HepG2 (cell line): Measurements from ENCODE around the gene MORN1. TPM values are rescaled to one million over a fixed set of nuclear protein-coding genes. Genes with fewer than 3 reads are reported as not detected.

Experiments
- ATAC-seq: fragments of 200-7000 bp; cut with Tn5 transposase; 3 replicates; pipeline ENCODE4 v1.9.1; 2020; ENCODE audit warnings: mild to moderate bottlenecking, moderate library complexity
- BruUV-seq: library from RNA; stranded (reverse); fragments of 400-500 nt; replicated peaks from 2 replicates; lab custom pipeline; 2021; lab: Mats Ljungman, UMichigan
- CTCF ChIA-PET: fragments of 300-600 bp; formaldehyde crosslinking; extraction: SDS; loops from one replicate; lab custom pipeline; 2021; ENCODE audit warnings: low total read pairs, inconsistent platforms, low intra/inter-chr PET ratio; lab: Yijun Ruan, JAX
- POLR2A ChIA-PET: fragments of 350-600 bp; sonication (Branson Sonifier 250); formaldehyde crosslinking; loops from one replicate; lab custom pipeline; 2020; ENCODE audit warnings: antibody characterized with exemption, inconsistent platforms; lab: Yijun Ruan, JAX
- DNase-seq: peaks from one replicate; pipeline ENCODE4 v3.0.0-alpha.2; 2015; ENCODE audit warnings: low spot score
- FAIRE-seq: peaks from 3 replicates; lab custom pipeline; 2011; peaks lifted over from hg19 to GRCh38; lab: Jason Lieb, UNC
- H2AFZ ChIP-seq: one replicate; pipeline ENCODE4 v1.6.1; 2011; ENCODE audit warnings: low read length, inconsistent platforms
- H3K27ac ChIP-seq: fragments of 300-600 bp; 3 replicates; pipeline ENCODE4 v1.8.0; 2011; ENCODE audit warnings: mixed run types, mild to moderate bottlenecking, mixed read lengths, low read length, inconsistent platforms; ENCODE audit not compliant: insufficient read depth; ENCODE audit errors: extremely low read length
- H3K27me3 ChIP-seq, 2 experiments: fragments of 200-600 bp in 1 of 2; 2 replicates in 1 of 2; 3 replicates in 1 of 2; pipeline versions ENCODE4 v1.6.0 to v1.8.0; 2011; ENCODE audit warnings: low read length in 2 of 2, mild to moderate bottlenecking in 2 of 2, moderate library complexity in 2 of 2, inconsistent platforms in 1 of 2; ENCODE audit not compliant: insufficient read depth in 2 of 2, control insufficient read depth in 1 of 2
- H3K36me3 ChIP-seq, 2 experiments: fragments of 200-600 bp in 1 of 2; replicated peaks in 1 of 2; 2 replicates in 1 of 2; 3 replicates in 1 of 2; pipeline versions ENCODE4 v1.5.1 to v1.8.0; 2011; ENCODE audit warnings: low read length in 2 of 2, inconsistent platforms in 1 of 2; ENCODE audit not compliant: insufficient read depth in 2 of 2, control insufficient read depth in 1 of 2
- H3K4me1 ChIP-seq: 2 replicates; pipeline ENCODE4 v1.5.1; 2012; ENCODE audit warnings: low read length, inconsistent platforms; ENCODE audit not compliant: insufficient read depth
- H3K4me2 ChIP-seq: 2 replicates; pipeline ENCODE4 v1.6.0; 2011; ENCODE audit warnings: low read depth, low read length, inconsistent platforms
- H3K4me3 ChIP-seq, 3 experiments: fragments of 200-600 bp in 1 of 3; sonication (generic), shearing (Covaris generic) in 1 of 3; replicated peaks in 1 of 3; 2 replicates each; pipeline ENCODE4 v1.5.1; 2011 to 2016; ENCODE audit warnings: low read length in 3 of 3, inconsistent platforms in 2 of 3, low read depth in 2 of 3, mild to moderate bottlenecking in 2 of 3, control low read depth in 1 of 3, mixed read lengths in 1 of 3; ENCODE audit not compliant: insufficient read depth in 1 of 3
- H3K79me2 ChIP-seq: one replicate; pipeline ENCODE4 v1.6.1; 2011; ENCODE audit warnings: low read length, inconsistent platforms; ENCODE audit not compliant: insufficient read depth
- H3K9ac ChIP-seq: 2 replicates; pipeline ENCODE4 v1.6.0; 2011; ENCODE audit warnings: mild to moderate bottlenecking, low read depth, low read length, inconsistent platforms; ENCODE audit not compliant: insufficient read depth
- H3K9me3 ChIP-seq: 2 replicates; pipeline ENCODE4 v1.5.1; 2012; ENCODE audit warnings: mild to moderate bottlenecking, low read length
- H4K20me1 ChIP-seq: 2 replicates; pipeline ENCODE4 v1.6.0; 2011; ENCODE audit warnings: inconsistent platforms, mild to moderate bottlenecking, low read length, moderate library complexity; ENCODE audit not compliant: insufficient read depth
- KDM5A ChIP-seq: fragments of 200-600 bp; sonication (generic); IDR thresholded peaks from 2 replicates; pipeline ENCODE4 v1.7.0; 2018; ENCODE audit warnings: antibody characterized with exemption, mild to moderate bottlenecking, low read length, borderline replicate concordance
- NFIB ChIP-seq: sonication (generic); formaldehyde crosslinking; IDR thresholded peaks from 2 replicates; pipeline ENCODE4 v1.9.0; 2021; ENCODE audit warnings: missing genetic modification reagents, mild to moderate bottlenecking, borderline replicate concordance
- TSC22D2 ChIP-seq: sonication (generic); formaldehyde crosslinking; IDR thresholded peaks from 2 replicates; pipeline ENCODE4 v1.5.1; 2020; ENCODE audit warnings: missing genetic modification reagents, mild to moderate bottlenecking, borderline replicate concordance
- ZNF292 ChIP-seq: sonication (generic); formaldehyde crosslinking; IDR thresholded peaks from 2 replicates; pipeline ENCODE4 v1.8.1; 2022; ENCODE audit warnings: mild to moderate bottlenecking, low read depth, missing genetic modification reagents, borderline replicate concordance
- ZNF710 ChIP-seq: sonication (generic); formaldehyde crosslinking; IDR thresholded peaks from 2 replicates; pipeline ENCODE4 v1.5.0; 2020; ENCODE audit warnings: mild to moderate bottlenecking, missing genetic modification reagents, borderline replicate concordance
- WGBS: methylation state at CpG from one replicate; pipeline ENCODE4 v1.1.6; 2017; ENCODE audit warnings: low lambda C conversion rate; 5-methylcytosine and 5-hydroxymethylcytosine counted together
- in situ Hi-C: cut with HindIII; loops from 2 replicates; pipeline ENCODE4 v1.10.0; 2017; ENCODE audit warnings: low pct_unique_long_range_greater_than_20kb; ENCODE audit not compliant: extremely low pct_ligation_motif_present
- intact Hi-C: fragments of 100-400 bp; cut with micrococcal nuclease; formaldehyde crosslinking; loops from one replicate; pipeline ENCODE4 v1.10.0; 2022; ENCODE audit not compliant: unreplicated experiment
- polyA plus RNA-seq, 8 experiments: library from polyadenylated mRNA; depleted of rRNA in 3 of 8; stranded (reverse) in 7 of 8; unstranded in 1 of 8; fragments of >200 nt; fragmentation: Illumina TruSeq in 4 of 8; extraction: Trizol in 4 of 8; gene quantifications; 2 replicates each; pipeline versions ENCODE4 v1.2.1 to v1.2.3, GENCODE V29; 2011 to 2016; ENCODE audit warnings: low read depth in 4 of 8, missing spikeins in 1 of 8, mixed read lengths in 1 of 8; ENCODE audit not compliant: insufficient read depth in 1 of 8
- total RNA-seq, 5 experiments: library from RNA; depleted of rRNA; stranded (reverse); fragments of >200 nt; fragmentation: Illumina TruSeq; extraction: Trizol; gene quantifications; 2 replicates each; pipeline ENCODE4 v1.2.3, GENCODE V29; 2016; ENCODE audit warnings: low read depth in 1 of 5

The MORN1 gene
- total and polyA plus RNA-seq, 2 of the 13 experiments (the other 11 are each of a cell fraction or from before 2014, with no cell fraction given), result 3.1 to 6.5 TPM

- ChIA-PET CTCF (no interaction called here), POLR2A (no interaction called here)
- FAIRE-seq (no peak), DNase-seq (no peak), ATAC-seq (no peak)
- no peaks in the 10 kb centered on the region for H3K4me1 ChIP-seq
- H3K36me3 ChIP-seq, result no peaks in the 10 kb centered on the region
- WGBS, result 47% methylated on average over 12 of the region's 28 CpGs
- H3K9ac ChIP-seq, result no peak overlapping the region
- H3K27ac ChIP-seq, result no peak overlapping the region
- H3K79me2 ChIP-seq, result no peaks in the 10 kb centered on the region
- no peak overlapping the region for H2AFZ ChIP-seq
- in situ Hi-C loops, result no loop called here
- no TSS peak for BruUV-seq
- H3K4me2 ChIP-seq, result no peak overlapping the region
- intact Hi-C loops, result no loop called here
- H3K4me3 ChIP-seq, result no peak overlapping the region
- no peak for TF ChIP-seq KDM5A
- H3K27me3 ChIP-seq, result peaks cover 0 to 17% of the 10 kb centered on the region in 2 experiments; a peak in 4 of 5 replicates
- no peaks in the 10 kb centered on the region for H4K20me1 ChIP-seq
- H3K9me3 ChIP-seq, result no peaks in the 10 kb centered on the region
These were observed 35.7 kb downstream of the MORN1 start for GRCh38 chr1:2355373-2356261.

DNA sequence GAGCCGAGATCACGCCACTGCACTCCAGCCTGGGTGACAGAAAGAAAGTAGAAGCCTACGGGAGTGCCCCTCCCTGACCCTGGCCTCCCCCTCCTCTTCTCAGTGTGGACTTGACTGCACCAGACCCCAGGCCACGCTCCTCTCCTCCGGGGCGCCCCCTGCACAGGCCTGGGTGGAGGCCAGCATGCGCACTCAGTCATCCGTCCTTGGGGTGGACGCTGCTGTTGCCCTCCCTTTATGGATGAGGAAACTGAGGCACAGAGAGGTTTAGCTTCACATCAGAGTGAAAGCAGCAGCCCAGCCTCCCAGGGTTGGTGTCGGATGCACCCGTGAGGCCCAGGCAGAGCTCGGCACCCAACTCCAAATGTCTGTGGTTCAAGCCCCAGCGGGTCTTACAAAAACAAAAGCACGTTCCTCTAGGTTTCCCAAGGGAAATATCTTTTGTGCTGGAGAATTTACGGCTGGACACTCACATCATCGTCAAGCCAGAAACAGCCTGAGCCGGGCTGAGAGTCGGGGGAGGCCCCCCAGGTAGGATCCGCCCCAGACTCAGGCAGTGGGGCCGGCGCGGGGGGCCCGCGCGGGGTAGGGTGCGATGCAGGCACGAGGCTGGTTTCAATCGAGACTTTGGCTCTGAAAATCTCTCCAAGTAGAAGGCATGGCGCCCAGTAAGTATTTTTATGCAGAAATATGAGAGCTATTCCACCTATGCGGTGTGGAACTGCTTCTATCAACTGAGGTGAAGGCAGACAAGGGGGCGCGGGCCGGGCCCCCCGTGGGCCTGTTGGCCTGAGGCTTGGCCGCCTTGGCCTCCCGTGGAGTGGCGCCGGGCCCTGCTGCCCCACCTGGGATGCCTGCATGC, 36.6 kb downstream of the MORN1 start:
- no peak overlapping the region for H3K4me3 ChIP-seq
- H2AFZ ChIP-seq, result no peak overlapping the region
- FAIRE-seq (no peak), ATAC-seq (no peak), DNase-seq (no peak)
- ChIA-PET POLR2A (no interaction called here), CTCF (no interaction called here)
- no peaks in the 10 kb centered on the region for H4K20me1 ChIP-seq
- no TSS peak for BruUV-seq
- intact Hi-C loops, result no loop called here
- H3K9me3 ChIP-seq, result no peaks in the 10 kb centered on the region
- no peaks in the 10 kb centered on the region for H3K36me3 ChIP-seq
- no peak overlapping the region for H3K27ac ChIP-seq
- TF ChIP-seq ZNF710 (CRISPR knock-in tag) (no peak), TSC22D2 (CRISPR knock-in tag) (no peak), NFIB (CRISPR knock-in tag) (no peak), ZNF292 (CRISPR knock-in tag) (no peak)
- H3K9ac ChIP-seq, result no peak overlapping the region
- H3K4me2 ChIP-seq, result no peak overlapping the region
- H3K4me1 ChIP-seq, result no peaks in the 10 kb centered on the region
- 72% methylated on average over 23 of the region's 38 CpGs for WGBS
- H3K79me2 ChIP-seq, result no peaks in the 10 kb centered on the region
- H3K27me3 ChIP-seq, result peaks cover 1 to 26% of the 10 kb centered on the region in 2 experiments
- in situ Hi-C loops, result no loop called here
